DLD1 (cell line): ENCODE results near the gene TBCCD1.
"Not testable (repeated sequence)": the region's sequence is repeated elsewhere in the genome, so short reads cannot be mapped to it uniquely, and the experiment has no call there.

ENCODE experiments used
- in situ Hi-C: cut with HindIII; loops from 2 replicates; pipeline ENCODE4 v1.10.0; 2017; ENCODE audit warnings: low sequenced_read_pairs

TBCCD1 gene

GRCh38 chr3:186499949-186500348 lies 67.2 kb downstream of the TBCCD1 start:
- in situ Hi-C loops, result not testable (repeated sequence)

- in situ Hi-C loops, result not testable (repeated sequence)
Measured at GRCh38 chr3:186498022-186498421, 69.1 kb downstream of the TBCCD1 start.

- in situ Hi-C loops, result no loop called here
Measured at GRCh38 chr3:186497608-186498007, 69.5 kb downstream of the TBCCD1 start.

- in situ Hi-C loops, result no loop called here
Measured at GRCh38 chr3:186496635-186497034, 70.5 kb downstream of the TBCCD1 start.
